HG03571 (cell line): ENCODE data around the gene SBF2.
"Not testable (repeated sequence)": the region's sequence is repeated elsewhere in the genome, so short reads cannot be mapped to it uniquely, and the experiment has no call there.

Experiments
- ATAC-seq: cut with Tn5 transposase; IDR thresholded peaks from one replicate; pipeline ENCODE4 v1.9.1; 2021; ENCODE audit not compliant: unreplicated experiment

SBF2 gene

DNA sequence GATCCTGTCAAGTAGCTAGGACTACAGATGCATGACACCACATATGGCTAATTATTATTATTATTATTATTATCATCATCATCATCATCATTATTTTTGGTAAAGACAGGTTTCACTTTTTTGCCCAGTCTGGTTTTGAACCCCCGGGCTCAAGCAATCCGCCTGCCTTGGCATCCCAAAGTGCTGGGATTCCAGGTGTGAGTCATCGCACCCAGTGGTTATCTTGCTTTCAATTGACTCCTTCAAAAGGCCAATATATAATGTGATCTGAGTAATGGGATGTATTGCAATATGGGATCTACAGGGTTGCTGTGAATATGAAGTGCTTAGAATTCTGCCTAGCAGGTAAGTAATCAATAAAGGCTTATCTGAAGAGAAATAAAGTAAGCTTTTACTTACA is 221.2 kb downstream of the SBF2 start:
- no peak for ATAC-seq

DNA sequence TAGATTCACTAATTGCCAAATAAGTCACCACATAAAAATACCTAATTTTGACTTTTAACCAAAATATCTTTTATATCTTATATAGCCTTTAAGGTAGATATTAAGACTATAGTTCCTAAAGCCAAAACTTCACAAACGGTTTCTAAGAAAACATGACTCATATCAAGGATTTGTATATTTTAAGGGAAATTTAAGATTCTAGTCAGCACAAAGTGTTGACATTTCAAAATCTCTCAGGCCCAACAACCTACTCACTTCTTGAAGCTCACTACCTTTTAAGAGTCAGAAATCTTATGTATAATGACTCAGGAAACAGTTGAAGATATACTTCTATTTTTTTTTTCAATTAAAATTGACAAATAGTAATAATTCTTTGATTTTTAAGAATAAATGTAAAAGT is 221.9 kb downstream of the SBF2 start:
- no peak for ATAC-seq

DNA sequence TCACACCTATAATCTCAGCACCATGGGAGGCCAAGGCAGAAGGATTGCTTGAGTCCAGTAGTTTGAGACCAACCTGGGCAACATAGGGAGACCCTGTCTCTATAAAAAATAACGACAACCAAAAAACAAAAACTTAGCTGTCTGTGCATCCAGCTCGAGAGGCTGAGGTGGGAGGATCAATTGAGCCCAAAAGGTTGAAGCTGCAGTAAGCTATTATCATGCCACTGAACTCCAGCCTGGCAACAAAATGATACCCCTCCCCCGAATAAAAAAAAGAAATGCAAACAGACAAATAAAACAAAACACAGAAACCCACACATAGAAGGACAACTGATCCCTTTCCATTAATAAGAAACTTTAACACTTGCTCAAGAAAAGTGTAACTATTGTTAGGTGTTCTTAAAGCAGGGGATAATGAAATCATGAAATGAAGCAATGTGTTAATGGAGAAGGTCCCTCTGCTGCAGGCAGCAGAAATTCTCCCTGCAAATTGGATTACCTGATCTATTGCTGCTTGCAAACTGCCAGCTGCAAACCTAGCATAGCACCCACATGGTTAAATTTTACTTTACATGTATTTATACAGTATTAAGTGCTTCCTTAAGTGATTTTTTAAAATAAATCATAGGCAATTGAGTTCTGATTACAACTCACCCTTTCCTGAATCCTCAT is 226.3 kb downstream of the SBF2 start:
- ATAC-seq = no peak

GRCh38 chr11:10066441-10066840 is 227.6 kb downstream of the SBF2 start:
- no peak for ATAC-seq

- ATAC-seq = no peak
These were observed 229.2 kb downstream of the SBF2 start for GRCh38 chr11:10064828-10065227.

- ATAC-seq = no peak
These were observed 235.7 kb downstream of the SBF2 start for GRCh38 chr11:10058356-10058755.

GRCh38 chr11:10051868-10052586 is 242.0 kb downstream of the SBF2 start:
- no peak for ATAC-seq

DNA sequence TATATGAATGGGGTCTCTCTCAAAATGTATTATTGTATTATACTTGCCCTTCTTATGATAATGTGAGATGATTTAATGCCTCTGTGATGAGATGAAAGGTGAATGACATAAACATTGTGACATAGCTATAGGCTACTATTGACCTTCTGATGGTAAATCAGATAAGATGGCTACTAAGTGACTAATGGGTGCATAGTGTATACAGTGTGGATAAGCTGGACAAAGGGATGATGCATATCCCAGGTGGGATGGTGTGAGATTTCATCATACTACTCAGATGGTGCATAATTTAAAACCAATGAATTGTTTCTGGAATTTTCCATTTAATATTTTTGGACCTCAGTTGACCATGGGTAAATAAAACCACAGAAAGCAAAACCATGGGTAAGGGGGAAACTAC is 243.5 kb downstream of the SBF2 start:
- no peak for ATAC-seq

DNA sequence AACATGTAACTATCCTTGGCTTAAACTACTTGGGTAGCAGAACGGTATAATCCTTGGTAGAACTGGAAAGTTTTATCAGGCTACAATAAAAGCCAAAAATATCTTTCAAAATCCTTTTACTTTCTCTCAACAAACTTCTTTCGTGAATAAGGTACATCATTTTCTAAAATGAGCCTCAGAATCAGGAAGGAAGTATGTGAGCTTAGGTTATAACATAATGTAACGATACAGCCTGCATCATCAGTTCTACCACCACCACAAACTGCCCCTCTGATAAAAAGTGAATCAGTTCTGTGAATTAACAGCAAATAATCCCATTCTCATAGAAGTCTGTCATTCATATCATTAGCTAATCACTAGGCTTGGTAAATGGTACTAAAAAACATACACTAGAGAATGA is 244.3 kb downstream of the SBF2 start:
- ATAC-seq = no peak

- ATAC-seq = no peak
These were observed 245.7 kb downstream of the SBF2 start for GRCh38 chr11:10048350-10048749.

DNA sequence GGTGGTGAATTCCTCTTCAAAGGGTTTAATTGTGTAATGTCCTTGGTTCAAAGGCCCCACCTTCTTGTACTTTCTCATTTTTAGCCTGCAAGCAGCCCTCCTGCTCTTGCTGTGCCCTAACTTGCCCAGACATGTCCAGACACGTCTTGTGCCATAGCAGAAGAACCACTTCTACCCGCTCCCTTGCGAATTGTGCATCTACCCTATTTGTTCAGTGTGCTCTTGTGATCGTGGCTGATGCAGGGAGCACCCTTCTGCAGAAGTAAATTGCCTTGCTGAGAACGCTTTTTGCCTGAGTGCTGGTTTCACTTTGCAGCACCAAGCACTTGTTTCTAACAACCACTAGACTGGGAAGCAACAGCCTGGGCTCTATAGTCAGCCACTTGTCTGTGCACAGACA is 249.4 kb downstream of the SBF2 start:
- ATAC-seq = no peak

GRCh38 chr11:10042699-10043098 is 251.3 kb downstream of the SBF2 start:
- no peak for ATAC-seq

- ATAC-seq = no peak
These were observed 252.1 kb downstream of the SBF2 start for GRCh38 chr11:10041748-10042446.

DNA sequence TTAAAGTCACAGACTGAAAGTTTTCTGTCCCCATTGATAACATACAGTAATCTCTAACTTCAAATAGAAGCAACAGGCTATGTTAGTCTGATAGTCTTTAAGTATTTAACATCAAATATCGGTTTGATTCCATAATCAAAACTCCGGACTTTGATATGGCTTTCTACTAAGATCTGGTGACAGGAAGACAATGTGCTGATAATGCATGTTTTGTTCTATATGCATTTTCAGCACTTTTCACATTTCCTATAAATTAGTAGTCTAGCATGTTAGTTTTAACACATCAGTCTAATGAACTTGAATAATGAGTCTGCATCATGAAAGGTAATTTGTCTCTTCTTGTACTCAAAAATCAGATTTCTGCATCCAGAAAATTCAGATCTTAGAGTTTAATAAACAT is 252.7 kb downstream of the SBF2 start:
- no peak for ATAC-seq

DNA sequence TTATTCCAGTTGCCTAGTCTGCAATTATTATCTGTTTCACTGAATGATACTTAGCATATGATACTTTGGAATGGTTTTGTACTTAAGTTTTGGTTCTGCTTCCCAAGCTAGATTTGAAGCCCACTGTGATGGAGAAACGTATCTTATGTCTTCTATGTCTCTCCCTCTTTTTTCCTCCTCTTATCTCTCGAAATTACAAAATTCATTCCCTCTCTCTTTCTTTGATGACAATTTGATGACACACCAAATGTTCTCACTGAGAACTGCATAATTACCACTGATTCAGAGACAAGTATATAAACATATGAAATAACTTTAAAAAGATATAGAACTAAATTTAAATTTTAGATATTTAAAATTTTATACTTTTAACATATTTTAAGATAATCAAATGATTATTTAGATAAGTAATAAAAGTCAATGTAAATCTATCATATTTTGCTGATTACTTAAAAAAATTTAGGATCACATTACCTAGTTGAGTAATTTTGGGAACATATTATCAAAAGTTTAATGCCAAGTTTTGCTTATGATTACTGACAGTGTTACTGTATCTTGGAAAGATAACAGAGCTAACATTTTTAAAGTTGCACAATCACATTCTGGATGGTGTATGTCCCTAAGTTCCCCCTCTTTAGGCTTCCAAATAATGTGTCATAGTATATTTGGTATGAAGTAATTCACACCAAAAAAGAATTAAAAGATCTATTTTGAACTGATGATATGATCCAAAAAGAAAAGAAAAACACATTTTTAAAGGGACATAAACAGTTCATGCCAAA is 255.3 kb downstream of the SBF2 start:
- no peak for ATAC-seq

DNA sequence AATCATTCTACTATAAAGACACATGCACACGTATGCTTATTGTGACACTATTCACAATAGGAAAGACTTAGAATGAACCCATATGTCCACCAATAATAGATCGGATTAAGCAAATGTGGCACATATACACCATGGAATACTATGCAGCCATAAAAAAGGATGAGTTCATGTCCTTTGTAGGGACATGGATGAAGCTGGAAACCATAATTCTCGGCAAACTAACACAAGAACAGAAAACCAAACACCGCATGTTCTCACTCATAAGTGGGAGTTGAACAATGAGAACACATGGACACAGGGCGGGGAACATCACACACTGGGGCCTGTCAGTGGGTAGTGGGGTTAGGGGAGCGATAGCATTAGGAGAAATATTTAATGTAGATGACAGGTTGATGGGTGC is 258.1 kb downstream of the SBF2 start:
- ATAC-seq = not testable (repeated sequence)

DNA sequence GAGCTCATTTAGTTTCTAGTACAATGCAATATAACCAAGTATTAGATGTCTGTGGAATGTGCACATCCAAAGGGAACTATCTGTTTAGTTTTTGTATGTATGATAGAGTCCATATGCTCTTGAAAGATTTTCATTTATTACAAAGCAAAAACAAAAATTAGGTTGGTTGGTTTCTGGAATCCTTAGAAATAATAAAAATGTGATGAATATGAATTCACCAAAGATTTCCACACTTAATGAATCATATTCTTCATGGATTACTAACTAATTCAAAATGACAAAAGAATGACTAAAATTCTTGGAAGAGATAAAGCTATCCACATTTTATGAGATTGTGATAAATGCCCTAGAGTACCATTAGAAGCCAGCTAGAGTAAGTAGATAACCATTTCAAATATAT is 261.1 kb downstream of the SBF2 start:
- no peak for ATAC-seq

- no peak for ATAC-seq
These were observed 263.9 kb downstream of the SBF2 start for GRCh38 chr11:10030122-10030490.

- ATAC-seq = no peak
These were observed 264.5 kb downstream of the SBF2 start for GRCh38 chr11:10029386-10030121.

GRCh38 chr11:10026514-10026913 is 267.5 kb downstream of the SBF2 start:
- ATAC-seq = no peak

- ATAC-seq = no peak
These were observed 270.8 kb downstream of the SBF2 start for GRCh38 chr11:10023212-10023611.
